GM12878 (cell line): Measurements from ENCODE around the gene ETDC. TPM values are rescaled to one million over a fixed set of nuclear protein-coding genes. Genes with fewer than 3 reads are reported as not detected.

Experiments
- ATAC-seq: fragments of 200-7000 bp; cut with Tn5 transposase; 3 replicates; pipeline ENCODE4 v1.9.1; 2020; ENCODE audit warnings: mild to moderate bottlenecking, moderate library complexity
- BruUV-seq: library from RNA; stranded (reverse); fragments of 400-500 nt; replicated peaks from 2 replicates; lab custom pipeline; 2021; lab: Mats Ljungman, UMichigan
- CTCF ChIA-PET: fragments of 300-600 bp; sonication (Branson Sonifier 250); formaldehyde crosslinking; extraction: SDS; loops from one replicate; lab custom pipeline; 2021; ENCODE audit warnings: inconsistent platforms; lab: Yijun Ruan, JAX
- POLR2A ChIA-PET: fragments of 350-600 bp; formaldehyde crosslinking; extraction: SDS; loops from one replicate; lab custom pipeline; 2021; ENCODE audit warnings: inconsistent platforms; lab: Charles Lee
- RAD21 ChIA-PET: fragments of 300-600 bp; sonication (Branson Sonifier 250); formaldehyde crosslinking; loops from one replicate; lab custom pipeline; 2023; ENCODE audit warnings: antibody characterized with exemption; ENCODE audit not compliant: unreplicated experiment; lab: Charles Lee
- SMC1A ChIA-PET: fragments of 300-600 bp; sonication (Branson Sonifier 250); formaldehyde crosslinking; loops from one replicate; lab custom pipeline; 2023; ENCODE audit not compliant: unreplicated experiment, uncharacterized antibody; lab: Charles Lee
- DNase-seq: peaks from one replicate; pipeline ENCODE4 v3.0.0-alpha.2; 2011; ENCODE audit warnings: low read depth, low spot score
- FAIRE-seq: peaks from 3 replicates; lab custom pipeline; 2011; peaks lifted over from hg19 to GRCh38; lab: Jason Lieb, UNC
- H2AFZ ChIP-seq: 2 replicates; pipeline ENCODE4 v1.6.0; 2011; ENCODE audit warnings: low read depth, low read length, control low read depth; ENCODE audit not compliant: control insufficient read depth
- H3K27ac ChIP-seq: 2 replicates; pipeline ENCODE4 v1.5.1; 2011; ENCODE audit warnings: control low read depth; ENCODE audit not compliant: control insufficient read depth, insufficient read depth
- H3K27me3 ChIP-seq, 2 experiments: replicated peaks in 1 of 2; 2 replicates each; pipeline versions ENCODE4 v1.6.0 to v1.6.1; 2011; ENCODE audit warnings: low read length in 1 of 2; ENCODE audit not compliant: control insufficient read depth in 2 of 2, insufficient read depth in 2 of 2
- H3K36me3 ChIP-seq, 2 experiments: 2 replicates each; pipeline ENCODE4 v1.5.1; 2011; ENCODE audit warnings: low read length in 1 of 2; ENCODE audit not compliant: control insufficient read depth in 2 of 2, insufficient read depth in 2 of 2
- H3K4me1 ChIP-seq: 2 replicates; pipeline ENCODE4 v1.6.1; 2011; ENCODE audit warnings: mild to moderate bottlenecking, low read length, moderate library complexity, mixed read lengths; ENCODE audit not compliant: control insufficient read depth, insufficient read depth
- H3K4me2 ChIP-seq: 2 replicates; pipeline ENCODE4 v1.6.0; 2011; ENCODE audit warnings: control low read depth; ENCODE audit not compliant: control insufficient read depth, insufficient read depth
- H3K4me3 ChIP-seq: fragments of 200-600 bp; sonication (generic); 2 replicates; pipeline ENCODE4 v1.5.1; 2016
- H3K79me2 ChIP-seq: 2 replicates; pipeline ENCODE4 v1.6.0; 2011; ENCODE audit warnings: low read length; ENCODE audit not compliant: control insufficient read depth, insufficient read depth
- H3K9ac ChIP-seq: 2 replicates; pipeline ENCODE4 v1.8.0; 2011; ENCODE audit warnings: low read length, control low read depth, mixed read lengths; ENCODE audit not compliant: control insufficient read depth, insufficient read depth
- H3K9me3 ChIP-seq: replicated peaks from 3 replicates; pipeline ENCODE4 v1.5.1; 2011; ENCODE audit warnings: mild to moderate bottlenecking, low read length; ENCODE audit not compliant: control insufficient read depth, insufficient read depth
- H4K20me1 ChIP-seq: 2 replicates; pipeline ENCODE4 v1.6.0; 2011; ENCODE audit not compliant: control insufficient read depth, insufficient read depth
- BACH1 ChIP-seq: fragments of 450-650 bp; IDR thresholded peaks from 2 replicates; pipeline ENCODE4 v1.6.1; 2017; ENCODE audit warnings: mild to moderate bottlenecking, borderline replicate concordance
- BMI1 ChIP-seq: fragments of 450-650 bp; IDR thresholded peaks from 2 replicates; pipeline ENCODE4 v1.6.1; 2016; ENCODE audit warnings: mild to moderate bottlenecking, moderate library complexity, borderline replicate concordance
- CEBPB ChIP-seq, 2 experiments: fragments of 150-350 bp in 1 of 2; IDR thresholded peaks; 2 replicates each; pipeline ENCODE4 v1.6.1; 2012 to 2014; ENCODE audit warnings: low read depth in 2 of 2, low read length in 2 of 2, borderline replicate concordance in 1 of 2, inconsistent platforms in 1 of 2
- JUND ChIP-seq: IDR thresholded peaks from 2 replicates; pipeline ENCODE4 v1.6.1; 2012; ENCODE audit warnings: low read depth, mild to moderate bottlenecking, low read length, improper control_type of control experiment, moderate library complexity
- MYC ChIP-seq: IDR thresholded peaks from 2 replicates; pipeline ENCODE4 v1.6.1; 2011; ENCODE audit warnings: mild to moderate bottlenecking, low read length, moderate library complexity, inconsistent platforms; ENCODE audit not compliant: insufficient read depth, insufficient replicate concordance, insufficient read length, severe bottlenecking
- POLR2A ChIP-seq: IDR thresholded peaks from 2 replicates; pipeline ENCODE4 v1.6.1; 2011; ENCODE audit warnings: low read depth, mild to moderate bottlenecking, low read length
- RAD21 ChIP-seq: IDR thresholded peaks from 2 replicates; pipeline ENCODE4 v1.6.1; 2011; ENCODE audit warnings: mild to moderate bottlenecking, low read depth, low read length, moderate library complexity; ENCODE audit not compliant: insufficient read depth
- SREBF2 ChIP-seq: IDR thresholded peaks from 2 replicates; pipeline ENCODE4 v1.6.1; 2012; ENCODE audit warnings: mild to moderate bottlenecking, low read length
- STAT1 ChIP-seq: fragments of 450-650 bp; conservative IDR thresholded peaks from 2 replicates; pipeline ENCODE4 v1.6.1; 2014; ENCODE audit warnings: antibody characterized with exemption, mild to moderate bottlenecking
- SUZ12 ChIP-seq: fragments of 200-600 bp; sonication (generic); IDR thresholded peaks from one replicate; pipeline ENCODE4 v1.6.1; 2018; ENCODE audit warnings: antibody characterized with exemption, mild to moderate bottlenecking; ENCODE audit not compliant: unreplicated experiment
- TAF1 ChIP-seq: IDR thresholded peaks from 2 replicates; pipeline ENCODE4 v1.6.1; 2011; ENCODE audit warnings: mild to moderate bottlenecking, low read depth, low read length, borderline replicate concordance
- ZNF384 ChIP-seq: IDR thresholded peaks from 2 replicates; pipeline ENCODE4 v1.6.1; 2012; ENCODE audit warnings: low read depth, mild to moderate bottlenecking, low read length, improper control_type of control experiment, borderline replicate concordance
- ZNF592 ChIP-seq: fragments of 450-650 bp; IDR thresholded peaks from 2 replicates; pipeline ENCODE4 v1.6.1; 2017; ENCODE audit warnings: mild to moderate bottlenecking, moderate library complexity
- WGBS: methylation state at CpG from one replicate; pipeline ENCODE4 v1.1.6; 2016; ENCODE audit warnings: low lambda C conversion rate; ENCODE audit not compliant: insufficient replicate concordance, insufficient coverage; ENCODE audit errors: missing lambda C conversion rate; 5-methylcytosine and 5-hydroxymethylcytosine counted together
- in situ Hi-C: fragments of 300-500 bp; cut with MboI; formaldehyde crosslinking; loops from 9 replicates; pipeline ENCODE4 v1.14.3; 2018; ENCODE audit warnings: mixed read lengths
- intact Hi-C: fragments of 100-400 bp; cut with micrococcal nuclease; formaldehyde crosslinking; loops from one replicate; pipeline ENCODE4 v1.14.2; 2022; ENCODE audit not compliant: unreplicated experiment
- polyA plus RNA-seq, 11 experiments: library from polyadenylated mRNA; depleted of rRNA in 4 of 11; unstranded in 6 of 11; stranded (reverse) in 5 of 11; fragments of >200 nt; fragmentation: Nextera tagmentation in 4 of 11; fragmentation: Illumina TruSeq in 1 of 11; extraction: Ambion mirVana in 4 of 11; extraction: Trizol in 1 of 11; gene quantifications; 1 replicate in 1 of 11; 2 replicates in 10 of 11; pipeline versions ENCODE4 v1.2.1 to v1.2.3, GENCODE V29; 2011 to 2016; ENCODE audit warnings: inconsistent platforms in 2 of 11, missing spikeins in 2 of 11, low read depth in 1 of 11
- total RNA-seq, 4 experiments: library from RNA; depleted of rRNA in 3 of 4; stranded (reverse); fragments of >200 nt in 3 of 4; fragmentation: Illumina TruSeq in 1 of 4; extraction: Trizol in 1 of 4; gene quantifications; 2 replicates each; pipeline versions ENCODE4 v1.2.1 to v1.2.3, GENCODE V29; 2013 to 2021
- TF ChIP-seq, protein P1 (sequence below): IDR thresholded peaks from 2 replicates; pipeline ENCODE4 v1.6.1; 2011; ENCODE audit warnings: borderline replicate concordance, low read depth, mild to moderate bottlenecking, moderate library complexity, low read length; ENCODE audit not compliant: insufficient read depth, poor library complexity, severe bottlenecking
- TF ChIP-seq, protein P2 (sequence below): IDR thresholded peaks from 2 replicates; pipeline ENCODE4 v1.6.1; 2011; ENCODE audit warnings: borderline replicate concordance, low read depth, mild to moderate bottlenecking, moderate library complexity, mixed read lengths, low read length; ENCODE audit not compliant: insufficient read depth; ENCODE audit errors: extremely low read length
- TF ChIP-seq, protein P3 (sequence below): fragments of 450-650 bp; IDR thresholded peaks from 2 replicates; pipeline ENCODE4 v1.6.1; 2017; ENCODE audit warnings: mild to moderate bottlenecking, low read depth, inconsistent platforms; ENCODE audit not compliant: poor library complexity, severe bottlenecking

Gene ETDC
- total and polyA plus RNA-seq, 10 of the 15 experiments (the other 5 are each of a cell fraction or from before 2014, with no cell fraction given), result not detected

- BruUV-seq, result no TSS peak
- H3K4me1 ChIP-seq, result no peaks in the 10 kb centered on the region
- ATAC-seq (no peak), DNase-seq (no peak), FAIRE-seq (no peak)
- H3K36me3 ChIP-seq, result no peaks in the 10 kb centered on the region
- H2AFZ ChIP-seq, result no peak overlapping the region
- SMC1A ChIA-PET, result interaction anchor here (1.2 to 1.6 kb wide), 2 partner anchors 30 to 45 kb away, joined by 3 to 7 read pairs; no protein-coding TSS in a partner anchor
- RAD21 ChIA-PET, result no interaction called here
- H3K27me3 ChIP-seq, result no peaks in the 10 kb centered on the region
- TF ChIP-seq, protein P1, sequence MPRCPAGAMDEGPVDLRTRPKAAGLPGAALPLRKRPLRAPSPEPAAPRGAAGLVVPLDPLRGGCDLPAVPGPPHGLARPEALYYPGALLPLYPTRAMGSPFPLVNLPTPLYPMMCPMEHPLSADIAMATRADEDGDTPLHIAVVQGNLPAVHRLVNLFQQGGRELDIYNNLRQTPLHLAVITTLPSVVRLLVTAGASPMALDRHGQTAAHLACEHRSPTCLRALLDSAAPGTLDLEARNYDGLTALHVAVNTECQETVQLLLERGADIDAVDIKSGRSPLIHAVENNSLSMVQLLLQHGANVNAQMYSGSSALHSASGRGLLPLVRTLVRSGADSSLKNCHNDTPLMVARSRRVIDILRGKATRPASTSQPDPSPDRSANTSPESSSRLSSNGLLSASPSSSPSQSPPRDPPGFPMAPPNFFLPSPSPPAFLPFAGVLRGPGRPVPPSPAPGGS, result no peak
- TF ChIP-seq TAF1, result no peak
- TF ChIP-seq, protein P2, sequence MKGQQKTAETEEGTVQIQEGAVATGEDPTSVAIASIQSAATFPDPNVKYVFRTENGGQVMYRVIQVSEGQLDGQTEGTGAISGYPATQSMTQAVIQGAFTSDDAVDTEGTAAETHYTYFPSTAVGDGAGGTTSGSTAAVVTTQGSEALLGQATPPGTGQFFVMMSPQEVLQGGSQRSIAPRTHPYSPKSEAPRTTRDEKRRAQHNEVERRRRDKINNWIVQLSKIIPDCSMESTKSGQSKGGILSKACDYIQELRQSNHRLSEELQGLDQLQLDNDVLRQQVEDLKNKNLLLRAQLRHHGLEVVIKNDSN, result no peak
- TF ChIP-seq MYC, result no peak
- TF ChIP-seq ZNF592, result no peak
- no peak for TF ChIP-seq CEBPB (IDR thresholded peaks at IDR 0.05; ENCODE audit: borderline replicate concordance in 1 of 2, low read depth in 2 of 2, low read length in 2 of 2)
- no peak for TF ChIP-seq BACH1
- no peak for TF ChIP-seq BMI1
- TF ChIP-seq STAT1, result no peak
- TF ChIP-seq SUZ12, result no peak
- no peak for TF ChIP-seq POLR2A
- TF ChIP-seq, protein P3, sequence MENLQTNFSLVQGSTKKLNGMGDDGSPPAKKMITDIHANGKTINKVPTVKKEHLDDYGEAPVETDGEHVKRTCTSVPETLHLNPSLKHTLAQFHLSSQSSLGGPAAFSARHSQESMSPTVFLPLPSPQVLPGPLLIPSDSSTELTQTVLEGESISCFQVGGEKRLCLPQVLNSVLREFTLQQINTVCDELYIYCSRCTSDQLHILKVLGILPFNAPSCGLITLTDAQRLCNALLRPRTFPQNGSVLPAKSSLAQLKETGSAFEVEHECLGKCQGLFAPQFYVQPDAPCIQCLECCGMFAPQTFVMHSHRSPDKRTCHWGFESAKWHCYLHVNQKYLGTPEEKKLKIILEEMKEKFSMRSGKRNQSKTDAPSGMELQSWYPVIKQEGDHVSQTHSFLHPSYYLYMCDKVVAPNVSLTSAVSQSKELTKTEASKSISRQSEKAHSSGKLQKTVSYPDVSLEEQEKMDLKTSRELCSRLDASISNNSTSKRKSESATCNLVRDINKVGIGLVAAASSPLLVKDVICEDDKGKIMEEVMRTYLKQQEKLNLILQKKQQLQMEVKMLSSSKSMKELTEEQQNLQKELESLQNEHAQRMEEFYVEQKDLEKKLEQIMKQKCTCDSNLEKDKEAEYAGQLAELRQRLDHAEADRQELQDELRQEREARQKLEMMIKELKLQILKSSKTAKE, result no peak
- no peak for TF ChIP-seq SREBF2
- no peak for TF ChIP-seq JUND
- no peak for TF ChIP-seq RAD21
- TF ChIP-seq ZNF384, result no peak
- H3K27ac ChIP-seq, result no peak overlapping the region
- WGBS, result 29% methylated on average over 2 of the region's 2 CpGs
- peaks cover 23% of the 10 kb centered on the region for H3K79me2 ChIP-seq
- CTCF ChIA-PET, result no interaction called here
- no peaks in the 10 kb centered on the region; the same call in 1 of the 2 replicates for H4K20me1 ChIP-seq
- POLR2A ChIA-PET, result no interaction called here
- H3K4me2 ChIP-seq, result peak overlapping the region; percentile 51
- intact Hi-C loops (no loop called here), in situ Hi-C loops (no loop called here)
- H3K9ac ChIP-seq, result no peak overlapping the region
- peak overlapping the region; percentile 72 for H3K4me3 ChIP-seq
- no peaks in the 10 kb centered on the region; the same call in 2 of the 3 replicates for H3K9me3 ChIP-seq
Measured at GRCh38 chrX:135340831-135341230, 31.6 kb downstream of the ETDC start.
